Stimulated activated CD8-positive, alpha-beta memory T cell treated with anti-CD3 and anti-CD28 coated beads, Interleukin-7, amount 100 ng/mL, for 1 hour (primary cell): Measurements from ENCODE around the gene EEFSEC.

Experiments used
- DNase-seq, 2 donors: peaks; one replicate each; pipeline ENCODE4 v3.0.0-alpha.2; 2020; ENCODE audit warnings: low read depth in 2 of 2

EEFSEC gene

DNA sequence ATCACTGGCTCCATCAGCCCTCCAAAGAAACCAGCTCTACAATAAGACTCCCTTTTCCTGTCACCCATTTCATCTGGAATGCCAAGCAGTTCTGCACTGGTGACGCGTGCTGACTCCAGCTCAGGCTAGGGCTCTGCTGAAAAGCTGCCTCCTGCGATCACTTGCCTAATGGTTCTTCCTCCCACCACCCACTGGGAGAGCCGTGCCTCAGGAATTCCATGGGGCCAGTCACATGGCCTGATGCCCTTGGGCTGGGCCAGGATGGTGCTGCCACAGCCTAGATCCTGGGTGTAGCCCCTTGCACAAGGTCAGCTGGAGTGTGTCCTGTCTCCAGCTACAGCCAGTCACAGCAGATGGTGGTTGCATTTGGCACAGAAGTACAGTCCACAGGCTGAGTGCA lies 214.5 kb downstream of the EEFSEC start:
- no peak for DNase-seq

- DNase-seq: no peak
These were observed 215.3 kb downstream of the EEFSEC start for GRCh38 chr3:128368626-128369025.

DNA sequence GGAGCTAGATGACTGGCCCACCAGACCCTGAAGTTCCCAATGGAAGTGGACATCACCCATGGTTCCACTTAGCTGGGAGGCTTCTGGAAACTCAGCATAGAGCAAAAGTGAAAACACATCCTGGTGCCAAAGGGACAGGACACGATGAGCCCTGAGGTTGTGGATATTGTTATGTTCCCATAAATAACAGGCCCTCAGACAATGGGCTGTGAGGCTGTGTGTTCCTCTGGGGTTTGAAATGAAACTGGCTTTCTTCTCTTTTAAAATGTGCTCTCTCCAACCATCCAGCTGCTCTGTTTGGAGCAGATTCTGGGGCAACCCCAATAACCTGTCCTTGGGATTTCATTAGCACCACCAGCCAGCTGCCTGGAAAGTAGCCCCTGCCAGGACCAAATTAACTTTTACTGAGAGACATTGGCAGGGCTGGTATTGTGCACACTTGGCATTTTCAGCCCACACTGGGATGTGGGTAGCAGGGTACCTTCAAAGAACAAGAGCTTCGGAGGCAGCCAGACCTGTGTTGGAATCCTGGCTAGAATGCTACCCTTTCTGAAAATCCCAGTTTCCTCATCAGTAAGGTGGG lies 215.9 kb downstream of the EEFSEC start:
- DNase-seq: no peak

DNA sequence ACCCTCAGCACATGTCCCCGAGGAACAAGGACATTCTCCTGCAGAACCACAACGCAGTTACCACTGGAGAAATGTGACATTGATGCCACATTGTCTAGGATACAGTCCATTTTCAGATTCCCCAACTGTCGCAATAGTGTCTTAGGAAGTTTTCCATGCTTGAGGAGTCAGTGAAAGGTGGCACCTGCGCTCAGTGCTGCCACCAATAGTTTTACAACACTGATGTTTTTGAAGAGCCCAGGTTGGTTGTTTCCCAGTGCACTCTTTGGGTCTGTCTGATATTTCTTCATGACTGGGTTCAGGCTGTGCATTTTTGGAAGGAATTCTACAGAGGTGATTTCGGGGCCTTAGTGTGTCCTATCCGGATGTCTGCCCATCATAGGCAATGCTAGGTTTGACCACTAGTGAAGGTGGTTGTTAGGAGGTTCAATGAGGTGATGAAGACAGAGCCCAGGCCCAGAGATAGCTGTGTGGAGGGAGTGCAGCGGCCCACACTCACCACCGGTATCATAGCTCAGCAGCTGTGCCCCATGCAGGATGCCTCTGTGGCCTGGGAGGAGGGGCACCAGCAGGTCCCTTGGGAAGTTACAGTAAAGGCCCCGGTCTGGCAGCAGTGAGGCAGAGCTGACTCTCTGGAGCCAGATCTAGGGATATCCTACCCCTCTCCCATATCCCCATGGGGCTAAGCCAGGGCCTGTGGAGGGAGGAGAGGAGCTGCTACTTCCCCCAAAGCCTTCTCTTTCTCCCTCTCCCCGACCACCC lies 216.8 kb downstream of the EEFSEC start:
- DNase-seq: no peak

GRCh38 chr3:128372281-128372680 lies 219.0 kb downstream of the EEFSEC start:
- DNase-seq: no peak

DNA sequence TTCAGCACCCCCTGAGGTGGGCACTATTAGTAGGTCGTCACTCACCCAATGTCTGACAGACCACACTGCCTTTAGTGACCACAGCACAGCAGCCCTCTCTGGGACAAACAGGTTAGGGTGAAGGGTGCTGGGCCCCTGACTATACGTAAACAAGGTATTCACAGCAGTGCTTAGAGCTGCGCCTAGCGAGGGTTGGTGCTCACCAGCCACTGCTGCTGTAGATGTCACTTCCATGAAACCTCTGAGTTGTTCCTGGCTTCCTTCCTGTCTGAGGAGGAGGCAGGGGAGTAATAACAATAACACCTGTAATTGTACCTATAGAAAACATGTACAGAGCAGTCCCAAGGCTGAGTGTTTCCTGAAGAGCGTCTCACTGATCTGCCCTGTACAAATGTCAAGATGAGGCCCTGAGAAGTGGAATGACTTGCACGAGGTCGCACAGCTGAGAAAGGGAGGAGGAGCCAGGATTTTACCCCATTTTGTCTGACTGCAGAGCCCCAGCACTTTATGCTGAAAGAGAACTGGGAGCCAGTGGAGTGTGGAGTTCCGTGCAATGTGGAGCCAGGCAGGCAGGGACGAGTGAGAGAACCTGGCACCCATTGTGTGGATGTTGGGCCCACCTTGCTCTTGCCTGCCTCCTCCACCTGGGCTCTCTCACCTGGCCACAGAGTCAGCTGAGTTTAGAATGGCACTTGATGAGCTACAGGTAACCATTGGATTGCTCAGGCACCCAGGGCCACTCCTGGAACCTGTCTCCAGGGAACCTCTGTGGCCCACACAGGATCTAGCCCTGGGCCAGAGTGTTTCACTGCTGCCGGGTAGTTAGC lies 219.6 kb downstream of the EEFSEC start:
- no peak for DNase-seq

GRCh38 chr3:128374746-128375445 lies 221.6 kb downstream of the EEFSEC start:
- no peak for DNase-seq

GRCh38 chr3:128376516-128376915 lies 223.2 kb downstream of the EEFSEC start:
- no peak for DNase-seq

DNA sequence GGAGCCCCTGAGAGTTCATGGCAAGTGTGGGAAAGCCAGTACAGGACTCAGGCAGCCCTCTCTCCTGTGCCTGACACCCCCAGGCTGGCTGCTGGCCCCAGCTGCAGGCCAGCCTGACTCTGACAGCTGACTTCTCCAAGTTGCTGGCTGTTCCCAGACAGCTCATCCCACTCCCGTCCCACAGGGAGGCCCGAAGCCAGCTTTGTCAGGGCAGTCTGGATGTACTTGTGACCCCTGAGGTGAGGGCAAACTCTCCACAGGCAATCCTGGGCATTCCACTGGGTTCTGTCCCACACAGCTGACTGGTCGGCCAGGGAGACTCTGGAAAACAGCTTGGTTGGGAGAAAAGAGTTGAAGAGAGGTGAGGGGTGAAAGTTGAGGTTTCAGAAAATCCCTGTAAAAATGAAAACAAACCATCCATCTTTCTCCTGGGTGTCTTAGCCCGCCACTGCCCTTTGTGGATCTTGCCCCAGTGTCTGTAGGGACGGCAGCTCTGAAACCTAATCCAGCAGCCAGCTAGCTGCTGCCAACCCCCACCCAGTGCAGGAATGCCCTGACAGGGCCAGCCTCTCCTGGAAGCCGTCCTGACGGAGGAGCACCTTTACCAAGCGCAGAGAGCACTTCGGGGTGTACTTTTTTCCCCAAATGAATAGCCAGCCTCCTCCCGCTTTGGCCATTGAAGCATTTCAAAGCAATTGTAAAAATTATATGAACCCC lies 225.5 kb downstream of the EEFSEC start:
- no peak for DNase-seq

- DNase-seq: no peak
These were observed 226.3 kb downstream of the EEFSEC start for GRCh38 chr3:128379367-128380160.

DNA sequence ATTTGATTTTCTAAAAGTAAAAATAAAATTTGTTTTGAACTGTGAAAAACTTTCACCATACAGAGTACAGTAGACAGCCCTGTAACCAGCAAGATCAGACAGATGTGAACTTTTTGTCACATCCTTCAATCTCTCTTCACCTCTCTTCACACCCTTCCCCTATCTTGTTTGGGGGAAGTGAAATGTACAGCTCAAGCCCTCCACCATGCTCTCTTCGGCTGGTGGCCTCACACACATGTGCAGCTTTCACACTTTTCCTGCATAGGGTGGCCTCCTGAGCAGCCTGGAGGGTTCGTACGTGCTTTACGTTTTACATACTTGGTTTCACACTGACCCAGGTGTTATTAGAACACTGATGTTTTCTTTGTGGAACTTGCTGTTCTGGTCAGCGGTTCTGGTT lies 227.0 kb downstream of the EEFSEC start:
- DNase-seq: no peak

DNA sequence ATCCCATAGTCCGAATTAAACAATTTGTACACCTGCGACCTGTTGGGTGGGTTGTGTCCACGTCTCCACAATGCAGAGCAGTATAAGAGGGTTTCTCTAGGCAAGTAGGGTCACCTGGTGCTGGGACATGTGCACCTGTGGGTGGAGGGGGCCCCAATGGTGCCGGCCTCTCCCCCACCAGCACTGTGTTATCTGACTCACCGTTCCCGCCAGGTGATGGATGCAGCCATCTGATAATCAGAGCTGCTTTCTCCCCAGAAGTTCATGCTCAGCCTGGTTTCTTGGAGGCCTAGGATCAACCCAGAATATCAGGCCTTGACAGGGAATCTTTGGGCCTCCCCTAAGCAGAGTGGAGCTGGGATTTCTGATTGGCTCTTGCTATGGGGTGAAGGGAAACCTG lies 227.4 kb downstream of the EEFSEC start:
- no peak for DNase-seq

- DNase-seq: no peak
These were observed 228.3 kb downstream of the EEFSEC start for GRCh38 chr3:128381609-128382008.

GRCh38 chr3:128382221-128382807 lies 229.0 kb downstream of the EEFSEC start:
- no peak for DNase-seq

DNA sequence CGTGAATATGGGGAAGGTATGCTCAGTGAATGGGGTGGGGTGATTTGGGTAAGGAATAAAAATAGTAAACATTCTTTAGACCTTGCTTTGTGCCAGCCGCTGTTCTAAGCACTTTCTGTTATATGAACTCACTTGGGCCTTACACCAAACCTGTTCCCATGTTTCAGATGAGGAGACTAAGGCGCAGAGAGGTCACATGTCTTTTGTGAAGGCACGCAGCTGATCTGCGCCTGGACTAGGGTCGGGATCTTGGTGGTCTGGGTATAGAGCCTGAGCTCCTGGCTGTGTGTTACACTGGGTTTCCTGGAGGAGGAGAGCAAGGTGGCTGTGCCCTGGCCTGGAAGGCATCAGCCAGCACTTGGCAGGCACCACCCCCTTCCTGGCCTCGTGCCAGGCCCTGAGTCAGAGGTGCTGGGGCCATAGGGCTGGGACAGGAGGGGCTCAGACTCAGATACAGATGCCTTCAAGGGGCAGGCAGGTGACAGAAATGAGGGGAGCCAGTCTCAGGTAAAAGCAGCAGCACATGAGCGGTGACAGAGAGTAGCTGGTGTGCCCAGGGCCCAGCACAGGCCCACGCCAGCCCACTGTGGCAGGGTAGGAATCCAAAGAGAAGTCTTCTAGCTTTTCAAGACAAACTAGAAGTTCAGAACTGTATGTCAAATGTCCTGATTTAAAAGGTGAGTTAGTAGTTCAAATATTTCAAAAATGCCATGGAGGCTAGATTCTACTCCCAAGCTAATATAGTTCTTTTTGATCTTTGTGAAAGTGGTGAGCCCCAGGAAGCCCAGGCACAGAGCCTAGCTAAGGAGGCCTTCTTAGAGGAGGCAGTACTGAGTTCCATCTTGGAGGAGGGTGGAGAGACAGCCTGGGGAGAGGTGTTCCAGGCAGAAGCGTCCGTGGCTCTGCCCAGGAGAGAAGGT lies 230.3 kb downstream of the EEFSEC start:
- peak; percentile 7 to 26 for DNase-seq

GRCh38 chr3:128385080-128385832 lies 232.0 kb downstream of the EEFSEC start:
- DNase-seq: no peak

GRCh38 chr3:128388932-128389331 lies 235.7 kb downstream of the EEFSEC start:
- DNase-seq: no peak

- no peak for DNase-seq
These were observed 237.6 kb downstream of the EEFSEC start for GRCh38 chr3:128390867-128391266.
